ENCODE results near the gene APOC3.

Gene APOC3

GRCh38 chr11:116852261-116853031 lies 22.7 kb downstream of the APOC3 start:
- no peak for DNase-seq

DNA sequence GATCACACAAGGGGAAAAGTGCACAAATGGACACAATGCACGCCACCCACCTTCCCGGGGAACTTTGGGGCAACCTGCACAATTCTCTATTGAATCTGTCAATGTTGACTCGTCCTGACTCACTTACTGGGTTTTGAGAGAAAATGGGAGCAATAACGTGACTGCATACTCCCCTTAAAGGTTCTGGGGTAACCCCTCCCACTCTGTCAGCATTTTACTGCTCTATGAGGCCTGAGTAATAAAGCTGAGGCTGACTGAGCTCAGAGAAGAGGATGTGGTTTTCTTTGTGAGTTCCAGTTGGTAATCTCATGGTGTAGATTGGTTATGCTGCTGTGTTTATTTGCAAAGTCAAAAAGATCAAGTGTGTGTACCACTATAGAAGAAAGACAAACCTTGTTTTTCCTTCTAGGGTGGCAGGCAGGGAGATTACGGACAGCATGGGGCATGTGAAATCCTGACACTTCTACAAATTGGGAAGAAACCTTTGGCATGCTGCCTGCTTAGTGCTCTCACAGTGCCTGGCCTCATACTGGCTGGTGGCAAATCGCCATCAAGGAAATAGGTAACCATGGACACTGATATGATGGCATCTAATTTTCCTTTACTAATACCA lies 23.9 kb downstream of the APOC3 start:
- peak; percentile 82 for DNase-seq

- DNase-seq = no peak
These were observed 25.7 kb downstream of the APOC3 start for GRCh38 chr11:116855413-116855812.

DNA sequence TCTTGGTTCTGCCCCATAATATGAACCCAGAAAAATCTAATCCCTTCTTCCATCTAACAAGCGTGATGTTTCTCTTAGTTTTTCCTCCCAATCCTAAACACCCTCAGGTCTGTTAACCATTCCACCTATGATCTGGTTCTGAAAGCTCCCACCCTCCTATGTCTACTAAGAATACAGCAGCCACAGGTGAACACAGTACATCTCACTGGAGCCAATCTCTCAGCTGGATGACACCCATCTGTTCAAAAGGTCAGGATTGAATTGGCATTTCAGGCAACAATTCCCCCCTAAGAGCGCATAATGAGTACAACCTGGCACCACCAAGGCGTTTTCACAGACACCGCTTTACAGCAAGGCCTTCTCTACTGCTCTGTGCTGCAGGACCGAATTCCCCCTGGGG lies 26.7 kb downstream of the APOC3 start:
- no peak for DNase-seq

DNA sequence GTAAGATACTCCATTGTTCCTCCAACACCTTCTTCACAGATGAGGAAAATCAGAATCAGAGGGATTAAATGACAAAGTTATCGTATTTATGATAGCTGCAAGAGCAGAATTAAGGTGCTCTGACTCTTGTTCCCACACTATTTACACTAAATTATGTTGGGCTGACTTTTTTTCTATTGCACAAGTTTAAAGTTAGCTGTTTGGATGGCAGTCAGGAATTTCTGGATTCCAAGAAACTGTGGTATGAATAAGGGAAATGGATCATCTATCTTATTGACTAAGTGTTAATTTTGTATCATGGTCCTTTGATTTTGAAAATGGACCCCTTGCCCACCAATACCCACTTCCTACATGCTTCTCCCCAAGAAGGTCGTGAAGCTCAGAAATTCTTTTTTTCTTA lies 27.6 kb downstream of the APOC3 start:
- no peak for DNase-seq

GRCh38 chr11:116857936-116858335 lies 28.2 kb downstream of the APOC3 start:
- no peak for DNase-seq

GRCh38 chr11:116859175-116859574 lies 29.5 kb downstream of the APOC3 start:
- DNase-seq = no peak

- no peak for DNase-seq
These were observed 30.6 kb downstream of the APOC3 start for GRCh38 chr11:116860303-116860702.

- no peak for DNase-seq
These were observed 31.8 kb downstream of the APOC3 start for GRCh38 chr11:116861539-116861938.

- DNase-seq = no peak
These were observed 32.5 kb downstream of the APOC3 start for GRCh38 chr11:116862185-116862584.

DNA sequence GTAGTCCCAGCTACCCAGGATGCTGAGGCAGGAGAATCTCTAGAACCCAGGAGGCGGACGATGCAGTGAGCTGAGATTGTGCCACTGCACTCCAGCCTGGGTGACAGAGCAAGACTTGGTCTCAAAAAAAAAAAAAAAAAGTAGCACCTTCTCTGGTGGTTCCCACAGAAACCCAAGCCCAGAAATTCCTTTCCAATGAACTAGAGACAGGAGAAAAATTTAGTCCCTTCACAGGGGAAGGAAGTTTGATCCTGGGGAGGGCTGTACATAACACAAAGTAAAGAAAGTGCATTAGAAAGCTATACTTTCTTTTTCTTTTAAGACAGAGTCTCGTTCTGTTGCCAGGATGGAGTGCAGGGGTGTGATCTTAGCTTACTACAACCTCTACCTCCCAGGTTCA lies 33.2 kb downstream of the APOC3 start:
- DNase-seq = no peak

GRCh38 chr11:116864531-116864930 lies 34.8 kb downstream of the APOC3 start:
- no peak for DNase-seq

DNA sequence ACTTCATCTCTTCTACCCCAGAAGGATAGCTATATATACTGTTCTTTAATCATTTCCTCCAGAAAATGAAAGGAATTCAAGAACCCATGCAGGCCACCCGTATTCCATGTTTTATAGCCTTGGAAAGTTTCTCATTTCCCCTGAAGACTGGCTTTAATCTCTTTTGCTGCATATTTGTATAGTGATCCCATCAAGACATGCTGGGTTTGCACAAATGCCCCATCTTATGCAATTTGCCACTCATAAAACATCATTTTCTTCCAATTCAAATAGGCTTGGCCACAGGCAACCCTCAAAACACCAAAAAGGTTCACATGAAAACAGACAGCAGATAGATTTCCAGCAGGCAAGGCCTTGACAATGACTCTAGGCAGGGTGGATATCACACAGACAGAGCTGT lies 36.0 kb downstream of the APOC3 start:
- DNase-seq = no peak

DNA sequence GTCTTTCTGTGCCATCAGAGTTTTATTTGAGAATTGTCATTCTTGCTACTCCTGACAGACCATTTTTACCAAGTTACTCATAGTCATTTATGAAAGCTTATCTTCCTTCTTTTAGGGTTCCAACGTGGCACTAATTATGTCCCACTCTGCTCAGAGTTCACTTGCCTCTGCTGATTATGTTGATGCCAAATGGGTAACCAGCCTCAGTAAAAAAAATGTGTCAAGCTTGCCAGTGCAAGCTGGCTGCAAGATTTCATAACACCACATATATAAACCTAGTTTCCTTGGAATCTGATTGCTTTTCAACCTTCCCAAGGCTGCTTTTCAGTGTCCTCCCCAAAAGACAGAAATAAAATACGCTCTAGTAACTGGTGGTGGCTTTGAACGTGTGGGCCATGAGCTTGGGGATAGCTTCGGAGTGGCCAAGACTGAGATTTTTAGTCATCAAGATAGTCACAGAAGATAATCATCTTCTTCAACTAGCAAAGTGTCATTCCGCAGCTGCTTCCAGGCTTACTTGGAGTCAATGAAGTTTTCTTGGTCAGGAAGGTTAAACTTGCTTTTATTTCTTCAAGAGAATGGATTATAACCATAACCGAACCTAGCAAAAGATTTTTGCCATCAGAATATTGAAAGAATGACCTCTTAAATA lies 37.2 kb downstream of the APOC3 start:
- no peak for DNase-seq

GRCh38 chr11:116867619-116868018 lies 37.9 kb downstream of the APOC3 start:
- DNase-seq = no peak

DNA sequence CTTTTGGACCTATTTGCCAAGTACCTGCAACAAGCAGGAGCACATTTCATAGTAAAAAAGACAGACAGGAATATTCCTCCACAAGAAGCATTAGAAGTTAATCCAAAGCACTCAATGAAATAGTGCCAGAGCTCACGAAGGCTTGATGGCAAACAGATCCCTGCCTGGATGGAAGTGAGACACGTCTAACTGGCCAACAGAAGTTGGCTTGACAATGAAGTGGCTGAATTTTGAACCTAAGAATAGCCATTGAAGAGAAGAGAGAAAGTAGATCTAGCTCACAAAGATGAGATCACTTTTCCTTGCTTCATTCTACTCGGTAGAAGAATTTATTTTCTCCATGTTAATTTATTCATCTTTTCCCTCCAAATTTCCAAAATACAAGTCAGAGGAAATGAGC lies 38.4 kb downstream of the APOC3 start:
- DNase-seq = no peak

DNA sequence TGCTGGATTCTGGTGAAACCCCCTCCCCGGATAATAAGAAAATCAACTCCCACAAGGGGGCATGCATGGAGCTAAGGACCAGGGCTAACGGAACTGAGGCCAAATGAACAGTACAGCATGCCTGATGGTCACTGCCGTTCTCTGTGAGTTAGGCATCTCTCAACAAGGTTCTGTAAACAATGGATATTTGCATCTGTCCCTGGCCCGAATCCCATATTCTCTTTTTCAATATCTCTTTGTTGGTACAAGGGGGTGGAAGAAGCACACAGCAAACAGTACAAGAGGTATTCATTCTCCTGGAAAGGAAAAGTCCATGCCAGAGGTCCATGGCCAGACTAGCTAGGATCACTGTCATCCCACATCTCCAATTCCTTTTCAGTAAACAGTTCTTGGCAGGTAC lies 39.9 kb downstream of the APOC3 start:
- no peak for DNase-seq

GRCh38 chr11:116870054-116870453 lies 40.3 kb downstream of the APOC3 start:
- no peak for DNase-seq

GRCh38 chr11:116871248-116871647 lies 41.5 kb downstream of the APOC3 start:
- no peak for DNase-seq

- no peak for DNase-seq
These were observed 43.7 kb downstream of the APOC3 start for GRCh38 chr11:116873381-116873780.

DNA sequence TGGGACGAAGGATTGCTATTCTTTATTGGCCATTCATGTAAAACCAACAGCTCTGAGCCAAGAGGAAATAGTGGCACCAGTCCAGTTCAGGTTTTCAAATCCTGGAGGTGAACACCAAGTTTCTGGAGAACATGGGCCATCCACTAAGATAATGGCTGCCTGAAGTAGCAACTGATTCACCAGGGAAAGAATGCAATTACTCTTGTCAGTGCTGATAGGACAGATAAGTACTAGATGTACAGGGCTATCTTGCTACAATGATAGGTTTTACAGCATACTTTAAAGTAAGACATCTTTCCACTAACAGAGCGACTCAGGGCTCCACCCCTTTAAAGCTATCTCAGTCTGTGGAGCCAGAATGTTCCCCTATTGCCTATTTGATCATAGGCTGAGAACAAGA lies 44.5 kb downstream of the APOC3 start:
- no peak for DNase-seq

- DNase-seq = no peak
These were observed 45.5 kb downstream of the APOC3 start for GRCh38 chr11:116875194-116875593.

- no peak for DNase-seq
These were observed 46.9 kb downstream of the APOC3 start for GRCh38 chr11:116876656-116877055.
